Occipital lobe (tissue), 2 donors: ENCODE measurements around the gene TMEM126B. TPM values are rescaled to one million over a fixed set of nuclear protein-coding genes. Genes with fewer than 3 reads are reported as not detected.
"Not testable (repeated sequence)": the region's sequence is repeated elsewhere in the genome, so short reads cannot be mapped to it uniquely, and the experiment has no call there.

Source experiments
- DNase-seq: peaks from one replicate; lab custom pipeline; 2025; lab: John Stamatoyannopoulos, UW
- total RNA-seq: library from RNA; depleted of rRNA; stranded (reverse); fragments of >200 nt; gene quantifications from one replicate; pipeline ENCODE4 v1.2.3, GENCODE V29; 2014

The TMEM126B gene
- total RNA-seq, 1 donor from 2014 or later = 45.1 TPM

- peak; percentile 86 for DNase-seq
Observed at GRCh38 chr11:85647604-85648299, 19.4 kb downstream of the TMEM126B start, which contains the start of gene TMEM126A. Gene TMEM126A, plus strand, starts transcription at chr11:85647967. Its CDS starts 2,289 bp downstream, at chr11:85650256.

GRCh38 chr11:85651118-85651517, 22.7 kb downstream of the TMEM126B start:
- DNase-seq = no peak

DNA sequence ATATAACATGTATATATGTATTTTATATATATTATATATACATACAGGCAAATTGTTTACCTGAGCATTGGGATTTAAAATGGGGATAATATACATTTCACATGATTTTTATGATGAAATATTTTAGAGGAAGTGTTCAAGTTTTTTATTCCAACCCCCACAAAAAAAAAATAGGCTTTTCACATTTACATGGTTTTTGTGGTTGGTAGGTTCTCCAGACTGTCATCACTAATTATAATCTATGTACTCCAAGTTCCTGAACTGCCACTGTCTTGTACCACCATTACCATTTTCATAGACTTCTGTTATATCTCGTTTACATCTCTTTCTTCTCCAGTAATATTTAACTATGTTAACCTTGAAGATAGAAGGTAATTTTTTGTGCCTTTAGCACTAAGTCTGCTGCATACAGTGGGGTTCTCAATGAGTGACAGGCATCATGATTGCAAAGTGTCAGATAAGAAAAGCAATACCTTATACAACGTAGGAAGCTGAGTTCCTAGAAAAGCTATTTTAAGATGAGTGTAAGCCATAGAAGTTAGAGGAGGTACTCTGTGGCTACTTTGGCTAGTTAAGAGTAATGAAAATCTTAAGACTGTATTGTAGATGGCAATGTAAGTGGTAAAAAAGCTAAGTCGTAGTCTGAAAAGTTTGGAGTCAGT, 24.5 kb downstream of the TMEM126B start:
- DNase-seq = no peak

DNA sequence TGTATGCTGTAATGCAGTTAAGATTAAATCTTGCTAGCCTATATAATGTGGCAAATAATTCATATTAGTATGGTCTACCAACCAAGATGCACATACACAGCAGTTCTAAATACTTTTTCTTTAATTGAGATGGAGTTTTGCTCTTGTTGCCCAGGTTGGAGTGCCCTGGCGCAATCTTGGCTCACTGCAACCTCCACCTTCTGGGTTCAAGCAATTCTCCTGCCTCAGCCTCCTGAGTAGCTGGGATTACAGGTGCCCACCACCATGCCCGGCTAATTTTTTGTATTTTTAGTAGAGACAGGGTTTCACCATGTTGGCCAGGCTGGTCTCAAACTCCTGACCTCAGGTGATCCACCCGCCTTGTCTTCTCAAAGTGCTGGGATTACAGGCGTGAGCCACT, 25.9 kb downstream of the TMEM126B start:
- not testable (repeated sequence) for DNase-seq

GRCh38 chr11:85656777-85657176, 28.4 kb downstream of the TMEM126B start:
- no peak for DNase-seq

DNA sequence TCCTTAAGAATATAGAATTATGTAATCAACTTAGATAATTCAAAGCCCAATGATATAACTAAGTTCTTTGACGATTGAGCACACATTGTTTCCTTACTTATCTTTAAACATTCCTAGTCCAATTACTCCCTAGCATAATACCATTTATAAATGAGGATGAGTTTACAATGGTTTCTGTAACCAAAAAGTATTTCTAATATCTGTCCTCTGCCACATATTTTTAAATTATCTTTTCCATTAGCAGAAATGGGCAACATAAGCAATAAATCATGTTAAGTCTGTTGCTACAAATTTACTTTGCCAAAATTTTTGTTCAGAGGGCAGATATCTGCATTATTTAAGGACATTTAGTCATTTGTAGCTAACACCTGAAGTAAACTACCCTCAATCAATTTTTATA, 29.8 kb downstream of the TMEM126B start:
- DNase-seq = no peak

DNA sequence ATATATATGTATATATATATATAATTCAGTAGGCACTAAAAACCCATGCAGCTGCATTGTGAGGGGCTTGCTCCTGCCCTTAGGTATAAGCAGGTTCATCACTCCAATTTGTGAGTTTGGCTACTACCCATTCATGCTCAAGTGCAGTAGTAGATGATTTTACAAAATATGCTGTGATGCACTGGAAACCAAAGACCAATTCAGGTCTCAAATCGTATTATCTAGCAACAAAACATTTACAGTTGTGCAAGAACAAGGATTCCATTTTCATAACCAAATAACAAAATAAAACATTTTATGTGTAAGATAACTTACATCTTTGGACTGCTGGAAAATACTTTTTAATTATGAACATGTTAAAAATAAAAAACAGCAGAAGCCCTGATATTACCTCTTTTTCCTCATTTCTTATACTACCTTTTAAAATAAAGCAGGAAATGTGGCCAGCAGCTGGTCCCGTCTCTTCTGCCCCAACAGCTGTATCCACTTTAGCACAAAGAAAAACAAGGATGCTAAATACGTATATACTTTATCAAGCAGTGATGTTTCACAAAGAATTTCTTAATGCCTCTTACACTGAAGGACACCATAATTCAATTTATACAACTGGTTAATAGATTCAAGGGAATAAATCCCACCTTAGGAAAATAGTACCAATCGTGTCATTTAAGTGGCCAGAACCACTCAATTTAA, 33.7 kb downstream of the TMEM126B start:
- DNase-seq = no peak

GRCh38 chr11:85663080-85663752, 34.8 kb downstream of the TMEM126B start:
- DNase-seq = no peak

DNA sequence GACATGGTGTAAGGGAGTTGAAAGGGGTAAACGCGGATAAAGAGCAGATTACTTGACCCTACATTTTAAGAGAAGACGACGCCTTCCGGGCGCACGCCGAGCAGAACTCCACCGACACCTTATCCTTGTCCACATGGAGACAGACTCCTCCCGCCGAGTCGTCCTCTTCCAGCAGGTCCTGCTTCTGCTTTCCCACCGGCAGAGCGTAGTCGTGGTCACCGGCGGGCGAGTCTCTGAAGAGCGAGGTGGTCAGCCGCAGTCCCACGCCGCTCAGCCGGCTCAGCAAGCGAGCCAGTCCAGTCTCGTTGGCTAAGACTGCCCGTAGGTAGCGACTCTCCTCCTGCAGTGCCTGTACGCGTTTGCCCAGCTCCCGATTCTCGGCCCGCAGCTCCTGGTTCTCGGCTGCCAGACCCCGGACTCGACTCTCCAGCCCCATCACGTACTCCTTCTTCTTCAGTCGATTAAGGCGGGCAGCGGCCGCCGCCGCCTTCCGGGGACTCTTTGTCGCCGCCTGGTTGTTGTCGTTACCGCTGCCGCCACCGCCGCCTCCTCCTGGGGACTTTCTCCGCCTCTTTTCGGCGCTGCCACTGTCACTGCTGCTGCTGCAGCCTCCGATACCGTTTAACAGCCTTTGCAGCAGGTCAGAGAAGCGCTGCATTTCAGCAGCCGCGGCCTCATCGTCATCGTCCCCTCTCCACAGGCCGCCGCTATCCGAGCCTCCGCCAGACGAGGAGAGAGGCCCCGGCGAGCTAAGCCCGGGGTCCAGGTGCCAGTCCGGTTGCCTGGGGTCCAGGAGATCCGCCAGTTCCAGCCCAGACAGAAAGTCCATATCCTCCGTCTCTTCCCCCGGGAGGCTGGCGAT, 35.6 kb downstream of the TMEM126B start:
- DNase-seq = peak; percentile 78

DNA sequence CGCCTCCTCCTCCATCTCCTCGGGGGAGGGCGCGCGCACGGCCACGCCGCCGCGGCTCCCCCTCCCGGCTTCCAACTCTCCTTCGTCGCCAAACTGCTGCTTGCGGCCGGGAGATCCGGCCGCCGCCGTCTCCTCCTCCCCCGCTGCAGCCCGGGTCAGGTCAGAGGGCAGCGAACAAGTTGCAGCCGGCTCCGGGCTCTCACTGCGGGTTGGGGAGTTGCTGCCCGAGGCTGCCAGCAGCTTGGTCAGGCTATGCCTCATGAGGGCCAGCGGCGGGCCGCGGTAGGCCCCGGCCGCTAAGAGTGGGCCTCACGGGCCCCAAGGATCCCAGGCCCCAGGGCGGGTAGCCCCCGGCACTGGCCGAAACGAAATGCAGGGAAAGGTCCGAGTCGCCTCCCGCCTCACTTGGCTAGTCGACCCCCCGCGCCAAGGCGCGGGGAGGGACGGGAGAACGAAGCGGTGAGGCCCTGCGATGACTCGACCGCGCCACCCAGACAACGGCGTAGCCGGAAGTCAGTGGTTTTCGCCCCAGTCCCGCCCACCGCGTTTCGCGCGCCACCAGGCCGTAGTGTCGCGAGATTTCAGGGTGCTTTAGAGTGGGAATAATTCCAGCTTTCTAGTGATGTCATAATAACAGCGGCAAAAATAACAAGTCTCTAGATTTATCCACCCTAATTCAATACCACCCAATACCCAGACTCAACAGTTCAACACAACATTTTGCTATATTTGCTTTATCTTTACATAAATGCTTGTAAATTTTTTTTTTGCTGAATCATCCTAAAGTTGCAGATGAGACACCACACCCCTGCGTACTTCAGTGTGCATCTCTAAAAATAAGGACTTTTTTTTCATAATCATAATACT, 36.5 kb downstream of the TMEM126B start, which contains the start of gene CREBZF:
TSS of gene CREBZF (minus strand) at position 515 of the 867 bp plus-strand sequence. CDS start at position 261, 254 bp downstream.
- DNase-seq = peak; percentile 91

DNA sequence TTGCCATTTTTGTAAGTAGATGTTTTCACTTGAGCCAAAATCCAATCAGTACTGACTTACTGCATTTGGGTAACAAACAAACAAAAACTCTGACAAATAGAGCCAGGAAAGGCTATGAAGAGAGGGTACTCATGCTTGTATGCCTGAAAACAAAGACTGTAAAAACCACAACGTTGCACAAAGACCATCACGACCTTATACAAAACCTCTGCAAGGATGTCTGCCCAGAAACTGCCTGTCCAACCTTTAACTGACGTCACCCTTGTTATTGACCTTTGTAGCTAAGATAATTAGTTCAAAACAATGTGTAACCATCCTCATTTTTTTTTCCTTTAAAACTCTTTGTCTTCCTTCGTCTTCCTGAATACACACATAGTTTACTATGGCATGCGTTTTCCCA, 37.3 kb downstream of the TMEM126B start:
- DNase-seq = no peak

GRCh38 chr11:85666687-85667086, 38.3 kb downstream of the TMEM126B start:
- DNase-seq = no peak

DNA sequence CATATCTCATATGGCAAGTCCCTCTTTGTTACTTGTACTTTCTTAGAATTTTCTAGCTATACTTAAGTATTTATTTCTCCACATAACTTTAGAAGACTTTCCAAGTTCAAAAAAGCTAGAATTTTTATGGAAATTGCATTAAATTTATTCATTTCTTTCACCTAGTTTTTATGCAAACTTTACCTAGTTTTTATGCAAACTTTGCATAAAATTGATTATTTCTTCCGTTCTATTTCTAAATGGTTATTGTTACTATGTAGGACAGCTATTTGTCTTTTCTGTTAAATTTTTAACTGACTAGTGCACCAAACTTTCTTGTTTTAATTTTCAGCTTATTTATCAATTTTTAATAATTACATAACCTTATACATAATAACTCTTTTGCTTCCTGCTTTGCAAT, 39.8 kb downstream of the TMEM126B start:
- no peak for DNase-seq

GRCh38 chr11:85670949-85671663, 42.7 kb downstream of the TMEM126B start:
- not testable (repeated sequence) for DNase-seq

DNA sequence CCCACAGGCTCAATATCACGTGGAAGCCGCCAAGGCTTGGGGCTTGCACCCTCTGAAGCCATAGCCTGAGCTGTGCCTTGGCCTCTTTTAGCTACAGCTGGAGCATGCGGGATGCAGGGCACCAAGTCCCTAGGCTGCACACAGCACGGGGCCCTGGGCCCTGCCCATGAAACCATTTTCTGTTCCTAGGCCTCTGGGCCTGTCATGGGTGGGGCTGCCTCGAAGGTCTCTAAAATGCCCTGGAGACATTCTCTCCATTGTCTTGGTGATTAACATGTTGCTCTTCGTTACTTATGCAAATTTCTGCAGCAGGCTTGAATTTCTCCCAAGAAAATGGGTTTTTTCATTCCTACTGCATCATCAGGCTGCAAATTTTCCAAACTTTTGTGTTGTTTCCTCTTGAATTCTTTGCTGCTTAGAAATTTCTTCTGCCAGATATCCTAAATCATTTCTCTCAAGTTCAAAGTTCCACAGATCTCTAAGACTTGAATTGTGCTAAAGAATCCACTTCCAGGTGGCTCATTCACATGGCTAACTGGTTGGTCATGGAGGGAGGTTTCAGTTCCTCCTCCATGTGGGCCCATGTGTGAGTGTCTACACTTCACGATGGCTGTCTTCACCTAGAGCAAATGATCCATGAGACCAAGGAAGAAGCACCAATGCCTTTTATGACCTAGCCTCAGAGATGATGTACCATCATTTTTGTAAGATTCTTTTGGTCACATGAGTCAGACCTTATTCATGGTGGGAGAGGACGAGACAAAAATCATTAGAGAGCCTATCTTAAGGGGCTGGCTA, 43.9 kb downstream of the TMEM126B start:
- DNase-seq = no peak

DNA sequence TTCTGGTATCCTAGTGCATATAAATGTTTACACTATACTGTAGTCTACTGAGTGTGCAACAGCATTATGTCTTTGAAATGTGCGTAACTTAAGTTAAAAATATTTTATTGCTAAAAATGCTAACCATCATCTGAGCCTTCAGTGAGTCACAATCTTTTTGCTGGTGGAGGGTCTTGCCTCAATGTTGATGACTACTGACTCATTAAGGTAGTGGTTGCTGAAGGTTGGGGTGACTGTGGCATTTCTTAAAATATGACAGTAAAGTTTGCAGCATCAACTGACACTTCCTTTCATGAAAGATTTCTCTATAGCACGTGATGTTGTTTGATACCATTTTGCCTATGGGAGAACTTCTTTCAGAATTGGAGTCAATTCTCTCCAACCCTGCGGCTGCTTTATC, 45.0 kb downstream of the TMEM126B start:
- DNase-seq = no peak

GRCh38 chr11:85679576-85679975, 51.2 kb downstream of the TMEM126B start:
- no peak for DNase-seq

GRCh38 chr11:85680897-85681296, 52.5 kb downstream of the TMEM126B start:
- DNase-seq = no peak
